Activated CD4-positive, alpha-beta T cell treated with anti-CD3 and anti-CD28 coated beads, Interleukin-2, amount 10 ng/mL, durations not matched to agents 7 days and 5 days (primary cell): ENCODE data around the gene SUGT1. TPM values are rescaled to one million over a fixed set of nuclear protein-coding genes. Genes with fewer than 3 reads are reported as not detected.
A peak's percentile ranks its signal among the peaks of the same experiment; 100 is the strongest.

ENCODE experiments used
- CTCF ChIA-PET: fragments of 350-600 bp; sonication (Branson Sonifier 250); formaldehyde crosslinking; loops from one replicate; lab custom pipeline; 2021; ENCODE audit warnings: antibody characterized with exemption; lab: Charles Lee
- POLR2A ChIA-PET: fragments of 350-600 bp; sonication (Branson Sonifier 250); formaldehyde crosslinking; loops from one replicate; lab custom pipeline; 2021; ENCODE audit warnings: antibody characterized with exemption; lab: Charles Lee
- DNase-seq: peaks from one replicate; pipeline ENCODE4 v3.0.0-alpha.2; 2020
- H3K27ac Mint-ChIP-seq: one replicate; pipeline ENCODE4 v1.8.0; 2021; ENCODE audit warnings: mild to moderate bottlenecking, moderate library complexity, mixed read lengths
- H3K27me3 Mint-ChIP-seq: one replicate; pipeline ENCODE4 v1.8.0; 2021; ENCODE audit warnings: mixed read lengths
- H3K36me3 Mint-ChIP-seq: one replicate; pipeline ENCODE4 v1.8.0; 2021; ENCODE audit warnings: low read depth, mixed read lengths
- H3K4me1 Mint-ChIP-seq: one replicate; pipeline ENCODE4 v1.8.0; 2021; ENCODE audit warnings: mixed read lengths
- H3K4me3 Mint-ChIP-seq: one replicate; pipeline ENCODE4 v1.8.0; 2021; ENCODE audit warnings: mild to moderate bottlenecking, moderate library complexity, mixed read lengths
- H3K9me3 Mint-ChIP-seq: one replicate; pipeline ENCODE4 v1.8.0; 2021; ENCODE audit warnings: mixed read lengths
- total RNA-seq, 2 experiments: library from RNA; stranded (reverse); gene quantifications; one replicate each; pipeline ENCODE4 v1.2.3, GENCODE V29; 2021

Gene SUGT1
- total RNA-seq, 2 experiments from 2014 or later = 44.0 to 48.3 TPM

- ChIA-PET CTCF (interaction anchor here (1.8 kb wide), 1 partner anchor 14 kb away, joined by 8 read pairs; the partner anchor contains the start of gene SUGT1), POLR2A (no interaction called here)
- no peak for DNase-seq
- Mint-ChIP-seq H3K9me3 (no peaks in the 10 kb centered on the region), H3K36me3 (peaks cover 38% of the 10 kb centered on the region), H3K27me3 (no peaks in the 10 kb centered on the region), H3K4me1 (peaks cover 4% of the 10 kb centered on the region), H3K27ac (no peak overlapping the region), H3K4me3 (no peak overlapping the region)
These were observed 13.8 kb upstream of the SUGT1 start for GRCh38 chr13:52638666-52639328.

DNA sequence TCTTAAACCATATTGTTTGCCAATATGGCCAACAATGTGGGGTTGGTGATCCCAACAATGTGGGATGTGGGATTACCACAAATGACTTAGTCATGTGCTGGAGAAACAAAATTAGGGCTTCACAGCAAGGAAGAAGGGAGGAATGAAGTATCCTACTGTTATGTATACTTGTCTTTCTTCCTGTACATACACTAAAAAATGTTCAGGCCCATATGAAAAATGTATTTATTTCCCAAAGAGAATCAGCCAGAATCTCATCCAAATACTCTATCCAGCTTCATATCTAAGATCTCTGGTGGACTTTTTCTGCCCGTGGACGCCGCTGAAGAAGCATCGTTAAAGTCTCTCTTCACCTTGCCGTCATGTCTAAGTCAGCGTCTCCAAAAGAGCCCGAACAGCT, 10.5 kb upstream of the SUGT1 start, which contains the start of gene HNRNPA1L2:
TSS of gene HNRNPA1L2 (plus strand) at position 301 of the 400 bp plus-strand sequence. CDS start at position 363, 62 bp downstream.
- CTCF ChIA-PET = no interaction called here
- Mint-ChIP-seq H3K4me3 (no peak within 1 kb of the TSS), H3K36me3 (peaks cover 34% of the 10 kb centered on the region), H3K4me1 (peaks cover 4% of the 10 kb centered on the region), H3K9me3 (no peaks in the 10 kb centered on the region), H3K27ac (peak within 1 kb of the TSS; percentile 1), H3K27me3 (no peaks in the 10 kb centered on the region)
- POLR2A ChIA-PET = no interaction called here
- DNase-seq = no peak

GRCh38 chr13:52644108-52644507, 8.5 kb upstream of the SUGT1 start:
- CTCF ChIA-PET = interaction anchor here (1.0 to 1.5 kb wide), 4 partner anchors 9 to 22 kb away, joined by 3 to 4 read pairs (median 4); partner anchors contain the start of gene SUGT1
- no peak for DNase-seq
- POLR2A ChIA-PET = no interaction called here
- peaks cover 4% of the 10 kb centered on the region for H3K4me1 Mint-ChIP-seq
- H3K27ac Mint-ChIP-seq = no peak overlapping the region
- H3K9me3 Mint-ChIP-seq = no peaks in the 10 kb centered on the region
- no peak overlapping the region for H3K4me3 Mint-ChIP-seq
- H3K36me3 Mint-ChIP-seq = peaks cover 31% of the 10 kb centered on the region
- no peaks in the 10 kb centered on the region for H3K27me3 Mint-ChIP-seq

GRCh38 chr13:52646967-52647366, 5.7 kb upstream of the SUGT1 start:
- CTCF ChIA-PET = interaction anchor here (0.6 to 1.1 kb wide), 4 partner anchors 16 to 433 kb away, joined by 3 to 4 read pairs (median 3); no protein-coding TSS in a partner anchor
- Mint-ChIP-seq H3K9me3 (no peaks in the 10 kb centered on the region), H3K4me1 (peaks cover 14% of the 10 kb centered on the region), H3K4me3 (no peak overlapping the region), H3K27me3 (no peaks in the 10 kb centered on the region), H3K27ac (no peak overlapping the region), H3K36me3 (peaks cover 30% of the 10 kb centered on the region)
- POLR2A ChIA-PET = no interaction called here
- no peak for DNase-seq

DNA sequence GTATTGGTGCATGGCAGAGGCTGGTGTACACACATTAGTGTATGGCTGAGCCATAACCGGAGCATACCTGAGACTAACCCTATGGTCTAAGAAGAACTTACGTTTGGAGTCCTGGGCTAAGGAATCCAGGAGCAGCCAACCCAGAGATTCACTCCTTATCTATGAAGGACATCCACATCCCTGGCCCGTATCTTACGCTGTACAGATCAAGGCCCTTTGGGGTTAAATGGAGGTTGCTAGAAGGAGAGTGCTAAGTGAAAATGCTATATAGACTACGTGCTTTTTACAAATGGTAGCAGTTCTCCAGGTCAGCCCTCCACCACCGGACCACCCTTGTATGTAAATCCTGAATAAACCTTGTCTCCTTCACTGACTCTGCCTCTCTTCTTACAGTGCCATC, 1.9 kb upstream of the SUGT1 start:
- no peaks in the 10 kb centered on the region for H3K27me3 Mint-ChIP-seq
- no peak for DNase-seq
- no peak overlapping the region for H3K4me3 Mint-ChIP-seq
- CTCF ChIA-PET = no interaction called here
- no peak overlapping the region for H3K27ac Mint-ChIP-seq
- peaks cover 25% of the 10 kb centered on the region for H3K36me3 Mint-ChIP-seq
- peaks cover 10% of the 10 kb centered on the region for H3K4me1 Mint-ChIP-seq
- H3K9me3 Mint-ChIP-seq = no peaks in the 10 kb centered on the region
- POLR2A ChIA-PET = no interaction called here

GRCh38 chr13:52651897-52652195, 790 bp upstream of the SUGT1 start:
- ChIA-PET POLR2A (interaction anchor here (2.4 kb wide), 1 partner anchor 35 kb away, joined by 15 read pairs; no protein-coding TSS in a partner anchor), CTCF (interaction anchor here (0.8 to 3.4 kb wide), 7 partner anchors 13 to 455 kb away, joined by 3 to 15 read pairs (median 4); no protein-coding TSS in a partner anchor)
- H3K36me3 Mint-ChIP-seq = peaks cover 25% of the 10 kb centered on the region
- no peak overlapping the region for H3K4me3 Mint-ChIP-seq
- no peaks in the 10 kb centered on the region for H3K9me3 Mint-ChIP-seq
- H3K27me3 Mint-ChIP-seq = no peaks in the 10 kb centered on the region
- H3K27ac Mint-ChIP-seq = no peak overlapping the region
- H3K4me1 Mint-ChIP-seq = peaks cover 10% of the 10 kb centered on the region
- no peak for DNase-seq

GRCh38 chr13:52652980-52653303, 306 bp downstream of the SUGT1 start:
- ChIA-PET POLR2A (interaction anchor here (2.4 kb wide), 1 partner anchor 36 kb away, joined by 15 read pairs; no protein-coding TSS in a partner anchor), CTCF (interaction anchor here (0.7 to 3.4 kb wide), 14 partner anchors 9 to 157 kb away, joined by 3 to 15 read pairs (median 4); no protein-coding TSS in a partner anchor)
- Mint-ChIP-seq H3K9me3 (no peaks in the 10 kb centered on the region), H3K4me1 (peaks cover 10% of the 10 kb centered on the region), H3K36me3 (peaks cover 25% of the 10 kb centered on the region), H3K4me3 (no peak overlapping the region), H3K27ac (no peak overlapping the region), H3K27me3 (no peaks in the 10 kb centered on the region)
- DNase-seq = no peak

GRCh38 chr13:52659340-52659739, 6.7 kb downstream of the SUGT1 start:
- no peak for DNase-seq
- peaks cover 2% of the 10 kb centered on the region for H3K4me1 Mint-ChIP-seq
- H3K4me3 Mint-ChIP-seq = no peak overlapping the region
- H3K27me3 Mint-ChIP-seq = no peaks in the 10 kb centered on the region
- no peak overlapping the region for H3K27ac Mint-ChIP-seq
- ChIA-PET POLR2A (no interaction called here), CTCF (no interaction called here)
- no peaks in the 10 kb centered on the region for H3K9me3 Mint-ChIP-seq
- peaks cover 23% of the 10 kb centered on the region for H3K36me3 Mint-ChIP-seq

DNA sequence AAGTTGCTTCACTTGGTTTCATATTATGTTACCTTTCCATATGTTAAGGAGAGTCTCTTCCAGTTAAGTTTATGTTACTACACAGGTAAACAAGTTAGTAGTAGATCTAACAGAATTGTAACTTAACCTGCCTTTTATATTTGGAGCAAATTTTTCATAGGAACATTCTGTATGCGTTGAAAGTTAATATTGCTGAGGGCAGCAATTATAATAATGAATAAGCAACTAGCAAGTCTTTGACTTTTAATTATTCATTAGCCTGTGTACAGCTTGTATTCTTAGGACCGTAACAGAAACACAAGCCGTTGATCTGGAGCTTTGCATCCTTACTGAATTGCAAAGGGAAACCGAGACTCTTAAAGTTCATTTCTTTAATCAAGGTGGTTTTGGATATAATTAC, 11.6 kb downstream of the SUGT1 start:
- POLR2A ChIA-PET = no interaction called here
- Mint-ChIP-seq H3K27ac (no peak overlapping the region), H3K27me3 (no peaks in the 10 kb centered on the region), H3K9me3 (no peaks in the 10 kb centered on the region), H3K4me1 (peaks cover 2% of the 10 kb centered on the region), H3K36me3 (peaks cover 40% of the 10 kb centered on the region), H3K4me3 (no peak overlapping the region)
- DNase-seq = no peak
- CTCF ChIA-PET = interaction anchor here (0.9 to 2.4 kb wide), 3 partner anchors 11 to 145 kb away, joined by 3 to 15 read pairs (median 3); partner anchors contain the start of gene SUGT1

- DNase-seq = no peak
- Mint-ChIP-seq H3K27ac (no peak overlapping the region), H3K9me3 (no peaks in the 10 kb centered on the region), H3K4me1 (no peaks in the 10 kb centered on the region), H3K27me3 (no peaks in the 10 kb centered on the region), H3K4me3 (no peak overlapping the region), H3K36me3 (peaks cover 35% of the 10 kb centered on the region)
- ChIA-PET CTCF (interaction anchor here (0.6 to 2.4 kb wide), 11 partner anchors 9 to 302 kb away, joined by 3 to 15 read pairs (median 3); partner anchors contain the start of gene SUGT1), POLR2A (interaction anchor here (0.6 kb wide), 1 partner anchor 115 kb away, joined by 3 read pairs; no protein-coding TSS in a partner anchor)
These were observed 12.7 kb downstream of the SUGT1 start for GRCh38 chr13:52665325-52665724.

DNA sequence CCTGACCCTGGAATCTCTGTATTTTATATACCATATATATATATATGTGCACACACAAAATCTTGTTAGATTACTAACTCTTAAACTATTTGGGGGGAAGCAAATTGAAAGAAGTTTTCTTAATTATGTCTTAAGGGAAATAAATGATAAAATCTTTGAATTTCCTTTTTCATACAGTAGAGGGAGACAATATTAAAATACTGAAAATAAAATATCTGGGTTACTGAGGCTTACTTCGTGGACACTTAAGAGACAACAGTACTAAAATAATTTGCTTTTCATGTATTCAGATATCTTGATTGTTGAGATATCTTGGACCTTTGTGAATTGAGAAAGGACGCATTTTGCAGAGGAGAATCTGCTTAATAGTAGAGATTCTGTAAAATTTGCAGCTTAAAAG, 17.0 kb downstream of the SUGT1 start:
- Mint-ChIP-seq H3K4me3 (no peak overlapping the region), H3K36me3 (peaks cover 24% of the 10 kb centered on the region), H3K27me3 (no peaks in the 10 kb centered on the region), H3K27ac (no peak overlapping the region), H3K9me3 (no peaks in the 10 kb centered on the region), H3K4me1 (no peaks in the 10 kb centered on the region)
- no peak for DNase-seq
- POLR2A ChIA-PET = no interaction called here
- CTCF ChIA-PET = no interaction called here

DNA sequence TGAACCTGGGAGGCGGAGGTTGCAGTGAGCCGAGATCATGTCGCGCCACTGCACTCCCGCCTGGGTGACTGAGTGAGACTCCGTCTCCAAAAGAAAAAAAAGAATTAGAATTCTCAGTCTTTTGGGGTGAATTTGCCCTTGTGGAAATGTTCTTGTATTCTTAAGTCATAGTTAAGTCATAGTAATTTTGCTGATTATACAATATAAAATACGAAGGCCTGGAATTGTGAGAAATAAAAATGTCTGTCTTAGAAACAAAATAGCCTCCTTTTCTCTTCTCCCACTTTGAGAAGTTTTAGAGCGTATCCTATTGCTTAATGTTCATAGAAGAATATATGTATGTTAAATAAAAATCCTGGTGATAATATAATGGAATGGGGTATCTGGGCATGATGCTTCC, 18.1 kb downstream of the SUGT1 start:
- Mint-ChIP-seq H3K27me3 (no peaks in the 10 kb centered on the region), H3K27ac (no peak overlapping the region), H3K9me3 (no peaks in the 10 kb centered on the region), H3K4me1 (no peaks in the 10 kb centered on the region), H3K36me3 (peaks cover 15% of the 10 kb centered on the region), H3K4me3 (no peak overlapping the region)
- POLR2A ChIA-PET = no interaction called here
- no peak for DNase-seq
- CTCF ChIA-PET = no interaction called here

DNA sequence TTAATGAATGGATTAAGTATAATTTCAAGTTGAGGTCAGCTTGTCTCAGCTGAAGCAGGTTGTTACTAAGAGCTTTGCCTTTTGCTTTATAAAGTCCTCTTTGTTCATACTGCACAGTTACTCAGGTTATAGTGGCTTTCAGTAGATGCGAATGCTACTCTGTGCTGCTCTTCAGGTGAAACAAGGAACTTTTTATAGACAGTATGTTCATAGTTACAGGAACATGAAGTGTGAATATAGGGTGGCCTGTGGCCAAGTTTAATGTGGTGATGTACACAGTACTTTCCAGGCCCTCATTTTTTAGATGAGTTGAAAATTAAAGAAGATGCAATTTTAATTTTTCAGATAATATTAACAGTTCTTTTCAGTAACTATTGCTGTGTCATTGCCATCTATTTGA, 20.8 kb downstream of the SUGT1 start:
- no peak overlapping the region for H3K4me3 Mint-ChIP-seq
- no peak overlapping the region for H3K27ac Mint-ChIP-seq
- ChIA-PET CTCF (interaction anchor here (1.3 kb wide), 1 partner anchor 21 kb away, joined by 4 read pairs; the partner anchor contains the start of gene SUGT1), POLR2A (no interaction called here)
- DNase-seq = no peak
- H3K9me3 Mint-ChIP-seq = no peaks in the 10 kb centered on the region
- peaks cover 15% of the 10 kb centered on the region for H3K36me3 Mint-ChIP-seq
- H3K27me3 Mint-ChIP-seq = no peaks in the 10 kb centered on the region
- peaks cover 2% of the 10 kb centered on the region for H3K4me1 Mint-ChIP-seq
